Measurements from ENCODE around the gene TMEM170B.

DNA sequence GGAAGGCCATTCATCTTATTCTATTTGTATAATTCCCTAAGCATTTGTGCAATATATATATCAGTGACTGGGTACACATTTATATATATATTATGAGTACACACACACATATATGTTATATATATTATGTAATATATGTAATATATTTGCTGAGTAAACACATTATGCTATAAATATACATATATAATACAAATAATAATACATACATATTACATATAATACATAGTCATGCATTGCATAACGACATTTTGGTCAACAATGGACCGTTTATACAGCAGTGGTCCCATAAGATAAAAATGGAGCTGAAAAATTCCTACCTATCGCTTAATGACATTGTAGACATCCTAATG lies 11.4 kb upstream of the TMEM170B start:
- TF ChIP-seq POLR2AphosphoS5 (IDR thresholded peaks at IDR 0.05; ENCODE audit: low read depth, low read length): no peak
- no peak for TF ChIP-seq ELF1 (IDR thresholded peaks at IDR 0.05; ENCODE audit: borderline replicate concordance, low read depth)
- TF ChIP-seq CEBPB (IDR thresholded peaks at IDR 0.05; ENCODE audit: low read depth): no peak
- no peak for TF ChIP-seq POLR2A (IDR thresholded peaks at IDR 0.05; ENCODE audit: borderline replicate concordance, extremely low read depth, insufficient read depth, insufficient read length)
- no peak for TF ChIP-seq REST (IDR thresholded peaks at IDR 0.05; ENCODE audit: low read depth)
- TF ChIP-seq SIN3A (IDR thresholded peaks at IDR 0.05; ENCODE audit: low read depth): no peak
- TF ChIP-seq, protein P1, sequence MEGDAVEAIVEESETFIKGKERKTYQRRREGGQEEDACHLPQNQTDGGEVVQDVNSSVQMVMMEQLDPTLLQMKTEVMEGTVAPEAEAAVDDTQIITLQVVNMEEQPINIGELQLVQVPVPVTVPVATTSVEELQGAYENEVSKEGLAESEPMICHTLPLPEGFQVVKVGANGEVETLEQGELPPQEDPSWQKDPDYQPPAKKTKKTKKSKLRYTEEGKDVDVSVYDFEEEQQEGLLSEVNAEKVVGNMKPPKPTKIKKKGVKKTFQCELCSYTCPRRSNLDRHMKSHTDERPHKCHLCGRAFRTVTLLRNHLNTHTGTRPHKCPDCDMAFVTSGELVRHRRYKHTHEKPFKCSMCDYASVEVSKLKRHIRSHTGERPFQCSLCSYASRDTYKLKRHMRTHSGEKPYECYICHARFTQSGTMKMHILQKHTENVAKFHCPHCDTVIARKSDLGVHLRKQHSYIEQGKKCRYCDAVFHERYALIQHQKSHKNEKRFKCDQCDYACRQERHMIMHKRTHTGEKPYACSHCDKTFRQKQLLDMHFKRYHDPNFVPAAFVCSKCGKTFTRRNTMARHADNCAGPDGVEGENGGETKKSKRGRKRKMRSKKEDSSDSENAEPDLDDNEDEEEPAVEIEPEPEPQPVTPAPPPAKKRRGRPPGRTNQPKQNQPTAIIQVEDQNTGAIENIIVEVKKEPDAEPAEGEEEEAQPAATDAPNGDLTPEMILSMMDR (IDR thresholded peaks at IDR 0.05 in 2 of 3, conservative IDR thresholded peaks at IDR 0.05 in 1 of 3; ENCODE audit: borderline replicate concordance in 1 of 3, insufficient read depth in 1 of 3, low read depth in 2 of 3, low read length in 2 of 3): no peak
- TF ChIP-seq SP1 (IDR thresholded peaks at IDR 0.05; ENCODE audit: low read depth): no peak
- TF ChIP-seq RAD21 (IDR thresholded peaks at IDR 0.05; ENCODE audit: low read depth): no peak
- no peak for TF ChIP-seq EZH2 (IDR thresholded peaks at IDR 0.05)
- no peak for TF ChIP-seq YY1 (IDR thresholded peaks at IDR 0.05; ENCODE audit: extremely low read depth, insufficient replicate concordance, low read depth, low read length)
- TF ChIP-seq, protein P2, sequence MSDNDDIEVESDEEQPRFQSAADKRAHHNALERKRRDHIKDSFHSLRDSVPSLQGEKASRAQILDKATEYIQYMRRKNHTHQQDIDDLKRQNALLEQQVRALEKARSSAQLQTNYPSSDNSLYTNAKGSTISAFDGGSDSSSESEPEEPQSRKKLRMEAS (IDR thresholded peaks at IDR 0.05): no peak
- TF ChIP-seq FOSL1 (IDR thresholded peaks at IDR 0.05; ENCODE audit: low read depth): no peak
- TF ChIP-seq, protein P3, sequence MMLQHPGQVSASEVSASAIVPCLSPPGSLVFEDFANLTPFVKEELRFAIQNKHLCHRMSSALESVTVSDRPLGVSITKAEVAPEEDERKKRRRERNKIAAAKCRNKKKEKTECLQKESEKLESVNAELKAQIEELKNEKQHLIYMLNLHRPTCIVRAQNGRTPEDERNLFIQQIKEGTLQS (IDR thresholded peaks at IDR 0.05): no peak

All from HCT116 (cell line).